Suprapubic skin (tissue), 4 donors: Measurements from ENCODE around the gene C12orf43. TPM values are rescaled to one million over a fixed set of nuclear protein-coding genes. Genes with fewer than 3 reads are reported as not detected.

Experiments used
- DNase-seq, 2 donors: peaks; one replicate each; pipeline ENCODE4 v3.0.0-alpha.2; 2019; ENCODE audit warnings: low spot score in 2 of 2
- H3K27ac ChIP-seq: fragments of 200-600 bp; sonication (generic); one replicate; pipeline ENCODE4 v1.5.1; 2019
- H3K27me3 ChIP-seq: fragments of 200-600 bp; sonication (generic); one replicate; pipeline ENCODE4 v1.5.1; 2019
- H3K36me3 ChIP-seq: fragments of 200-600 bp; sonication (generic); one replicate; pipeline ENCODE4 v1.5.1; 2019
- H3K4me1 ChIP-seq: fragments of 200-600 bp; sonication (generic); one replicate; pipeline ENCODE4 v1.5.1; 2019
- H3K4me3 ChIP-seq: fragments of 200-600 bp; sonication (generic); one replicate; pipeline ENCODE4 v1.5.1; 2019; ENCODE audit warnings: mild to moderate bottlenecking
- H3K9me3 ChIP-seq: fragments of 200-600 bp; sonication (generic); one replicate; pipeline ENCODE4 v1.5.1; 2019
- EP300 ChIP-seq: sonication (generic); formaldehyde crosslinking; IDR thresholded peaks from one replicate; pipeline ENCODE4 v1.6.1; 2017; ENCODE audit warnings: antibody characterized with exemption
- POLR2A ChIP-seq, 2 donors: fragments of 450-650 bp; IDR thresholded peaks; one replicate each; pipeline ENCODE4 v1.6.1; 2017; ENCODE audit warnings: antibody characterized with exemption in 2 of 2, mild to moderate bottlenecking in 2 of 2, moderate library complexity in 2 of 2
- POLR2AphosphoS5 ChIP-seq, 3 donors: sonication (generic); formaldehyde crosslinking; IDR thresholded peaks; one replicate each; pipeline ENCODE4 v1.6.1; 2017; ENCODE audit warnings: antibody characterized with exemption in 3 of 3
- WGBS: methylation state at CpG from one replicate; pipeline ENCODE4 v1.1.5; 2018; 5-methylcytosine and 5-hydroxymethylcytosine counted together
- total RNA-seq, 4 donors: library from RNA; depleted of rRNA; stranded (reverse); fragments of >200 nt; gene quantifications; one replicate each; pipeline ENCODE4 v1.1.0, GENCODE V29; 2016
- TF ChIP-seq, protein P1 (sequence below), 2 donors: fragments of 200-600 bp in 1 of 2; fragments of 450-650 bp in 1 of 2; sonication (generic) in 1 of 2; IDR thresholded peaks; one replicate each; pipeline ENCODE4 v1.5.1; 2016 to 2019; ENCODE audit warnings: antibody characterized with exemption in 2 of 2, mild to moderate bottlenecking in 1 of 2, moderate library complexity in 1 of 2

Gene C12orf43
- total RNA-seq, 4 donors from 2014 or later = 5.4 to 14.8 (median 7.1) TPM

DNA sequence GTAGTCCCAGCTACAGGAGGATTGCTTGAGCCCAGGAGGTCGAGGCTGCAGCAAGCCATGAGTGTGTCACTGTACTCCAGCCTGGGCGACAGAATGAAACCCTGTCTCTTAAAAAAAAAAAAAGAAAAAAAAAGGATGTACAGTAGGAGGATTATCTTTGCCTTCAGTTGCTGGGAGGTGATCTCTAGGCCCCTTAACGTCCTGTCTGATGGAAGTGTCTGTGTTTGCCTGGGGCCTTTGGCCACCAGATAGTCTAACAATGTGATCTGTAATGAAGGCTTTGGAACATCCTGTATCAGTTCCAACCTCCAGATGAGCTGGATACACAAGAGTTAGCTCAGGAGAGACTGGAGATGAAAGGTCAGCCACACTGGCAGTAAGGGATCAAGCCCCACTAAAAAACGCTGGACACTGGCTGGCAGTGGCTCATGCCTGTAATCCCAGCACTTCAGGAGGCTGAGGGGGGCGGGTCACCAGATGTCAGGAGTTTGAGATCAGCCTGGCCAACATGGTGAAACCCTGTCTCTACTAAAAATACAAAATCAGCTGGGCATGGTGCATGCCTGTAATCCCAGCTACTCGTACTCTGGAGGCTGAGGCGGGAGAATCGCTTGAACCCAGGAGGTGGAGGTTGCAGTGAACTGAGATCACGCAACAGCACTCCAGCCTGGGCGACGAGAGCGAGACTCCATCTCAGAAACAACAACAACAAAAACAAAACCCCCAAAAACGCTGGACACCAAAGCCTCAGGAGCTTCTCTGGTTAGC lies 57.0 kb downstream of the C12orf43 start:
- Histone ChIP-seq H3K36me3 (no peaks in the 10 kb centered on the region), H3K27me3 (no peaks in the 10 kb centered on the region), H3K9me3 (no peaks in the 10 kb centered on the region), H3K4me1 (peaks cover 23% of the 10 kb centered on the region), H3K27ac (no peak overlapping the region), H3K4me3 (no peak overlapping the region)
- TF ChIP-seq, protein P1, sequence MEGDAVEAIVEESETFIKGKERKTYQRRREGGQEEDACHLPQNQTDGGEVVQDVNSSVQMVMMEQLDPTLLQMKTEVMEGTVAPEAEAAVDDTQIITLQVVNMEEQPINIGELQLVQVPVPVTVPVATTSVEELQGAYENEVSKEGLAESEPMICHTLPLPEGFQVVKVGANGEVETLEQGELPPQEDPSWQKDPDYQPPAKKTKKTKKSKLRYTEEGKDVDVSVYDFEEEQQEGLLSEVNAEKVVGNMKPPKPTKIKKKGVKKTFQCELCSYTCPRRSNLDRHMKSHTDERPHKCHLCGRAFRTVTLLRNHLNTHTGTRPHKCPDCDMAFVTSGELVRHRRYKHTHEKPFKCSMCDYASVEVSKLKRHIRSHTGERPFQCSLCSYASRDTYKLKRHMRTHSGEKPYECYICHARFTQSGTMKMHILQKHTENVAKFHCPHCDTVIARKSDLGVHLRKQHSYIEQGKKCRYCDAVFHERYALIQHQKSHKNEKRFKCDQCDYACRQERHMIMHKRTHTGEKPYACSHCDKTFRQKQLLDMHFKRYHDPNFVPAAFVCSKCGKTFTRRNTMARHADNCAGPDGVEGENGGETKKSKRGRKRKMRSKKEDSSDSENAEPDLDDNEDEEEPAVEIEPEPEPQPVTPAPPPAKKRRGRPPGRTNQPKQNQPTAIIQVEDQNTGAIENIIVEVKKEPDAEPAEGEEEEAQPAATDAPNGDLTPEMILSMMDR (IDR thresholded peaks at IDR 0.05) = no peak
- TF ChIP-seq POLR2AphosphoS5 (IDR thresholded peaks at IDR 0.05) (no peak), POLR2A (IDR thresholded peaks at IDR 0.05) (no peak), EP300 (no peak)
- WGBS = 82% methylated on average over 13 of the region's 13 CpGs
- no peak for DNase-seq

DNA sequence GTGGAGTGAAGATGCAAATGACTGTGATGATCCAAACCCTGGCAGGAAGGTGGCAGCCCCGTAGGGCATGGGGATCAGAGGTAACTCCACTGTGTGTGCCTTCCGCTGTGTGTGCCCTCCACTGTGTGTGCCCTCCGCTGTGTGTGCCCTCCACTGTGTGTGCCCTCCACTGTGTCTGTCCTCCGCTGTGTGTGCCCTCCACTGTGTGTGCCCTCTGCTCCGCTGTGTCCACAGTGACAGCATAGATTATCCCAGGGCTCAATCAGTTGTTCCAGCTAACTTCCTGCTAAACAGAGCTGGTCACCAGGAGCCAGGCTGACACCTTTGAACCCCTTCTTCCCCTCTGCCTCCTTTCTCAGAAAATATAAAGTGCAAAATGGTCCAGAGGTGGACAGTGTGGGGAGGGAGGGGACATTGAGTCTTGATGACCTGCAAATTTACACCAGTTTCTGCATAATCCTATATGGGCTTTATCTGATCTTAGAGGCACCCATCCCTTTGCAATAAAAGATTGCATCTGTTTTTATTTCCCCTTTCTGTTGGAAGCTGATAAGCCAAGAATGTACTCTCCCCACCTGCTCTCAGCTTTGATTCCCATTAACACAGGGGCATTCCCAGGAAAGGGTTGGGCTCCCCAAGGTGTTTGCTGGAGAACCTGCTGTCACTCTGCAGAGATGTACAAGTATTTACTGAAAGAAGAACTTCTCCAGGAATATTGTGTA lies 59.5 kb downstream of the C12orf43 start:
- Histone ChIP-seq H3K4me1 (peaks cover 10% of the 10 kb centered on the region), H3K27me3 (no peaks in the 10 kb centered on the region), H3K27ac (no peak overlapping the region), H3K4me3 (no peak overlapping the region), H3K36me3 (no peaks in the 10 kb centered on the region), H3K9me3 (no peaks in the 10 kb centered on the region)
- TF ChIP-seq POLR2AphosphoS5 (IDR thresholded peaks at IDR 0.05) = no peak
- TF ChIP-seq, protein P1 (IDR thresholded peaks at IDR 0.05) = no peak
- TF ChIP-seq EP300 = no peak
- TF ChIP-seq POLR2A (IDR thresholded peaks at IDR 0.05) = no peak
- DNase-seq = no peak
- 90% methylated on average over 2 of the region's 5 CpGs for WGBS

DNA sequence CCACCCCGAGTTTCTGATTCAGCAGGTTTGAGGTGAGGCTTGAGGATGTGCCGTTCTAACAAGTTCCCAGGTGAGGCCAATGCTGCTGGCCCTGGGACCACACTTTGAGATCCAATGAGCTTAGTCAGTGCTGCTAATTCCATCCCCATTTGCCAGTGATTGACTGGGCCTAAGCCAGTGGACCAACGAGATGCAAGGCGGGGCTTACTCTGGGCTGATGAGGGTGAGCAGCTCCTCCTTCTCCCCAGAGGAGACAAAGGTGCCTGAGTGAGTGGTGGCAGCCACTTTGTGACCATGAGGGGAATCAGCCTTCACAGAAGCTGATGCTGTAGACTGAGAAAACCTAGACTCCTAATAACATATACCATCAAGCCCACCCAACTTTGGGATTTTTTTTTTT lies 61.1 kb downstream of the C12orf43 start:
- Histone ChIP-seq H3K27ac (no peak overlapping the region), H3K27me3 (no peaks in the 10 kb centered on the region), H3K4me1 (no peaks in the 10 kb centered on the region), H3K4me3 (no peak overlapping the region), H3K9me3 (no peaks in the 10 kb centered on the region), H3K36me3 (no peaks in the 10 kb centered on the region)
- DNase-seq = no peak
- TF ChIP-seq POLR2A (IDR thresholded peaks at IDR 0.05) = no peak
- TF ChIP-seq EP300 = no peak
- TF ChIP-seq, protein P1 (IDR thresholded peaks at IDR 0.05) = no peak
- 67% methylated on average over 3 of the region's 4 CpGs for WGBS

DNA sequence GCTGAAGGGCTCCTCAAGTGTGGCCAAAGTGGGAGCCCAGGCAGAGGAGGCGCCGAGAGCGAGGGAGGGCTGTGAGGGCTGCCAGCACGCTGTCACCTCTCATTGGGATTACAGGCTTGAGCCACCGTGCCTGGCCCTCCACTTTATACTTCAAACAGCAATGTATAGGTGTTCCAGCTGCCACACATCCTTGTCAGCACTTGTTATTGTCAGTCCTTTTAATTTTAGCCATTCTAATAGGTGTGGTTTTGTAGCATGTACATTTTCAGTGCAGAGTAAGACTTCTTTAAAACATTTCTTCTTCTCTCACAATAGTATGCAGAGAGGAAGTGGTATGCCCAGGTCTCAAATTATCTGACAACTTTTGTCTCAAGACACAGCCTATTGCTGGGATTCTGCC lies 65.5 kb downstream of the C12orf43 start:
- TF ChIP-seq, protein P1 (IDR thresholded peaks at IDR 0.05) = no peak
- TF ChIP-seq POLR2A (IDR thresholded peaks at IDR 0.05) (no peak), POLR2AphosphoS5 (IDR thresholded peaks at IDR 0.05) (no peak), EP300 (no peak)
- Histone ChIP-seq H3K27me3 (no peaks in the 10 kb centered on the region), H3K4me1 (no peaks in the 10 kb centered on the region), H3K4me3 (no peak overlapping the region), H3K36me3 (no peaks in the 10 kb centered on the region), H3K27ac (no peak overlapping the region), H3K9me3 (no peaks in the 10 kb centered on the region)
- DNase-seq = no peak
- WGBS = 100% methylated on average over 2 of the region's 5 CpGs

Other genes with a start within 250 kb of the C12orf43 start
- 10 to 100 TPM; 64.7 to 91.8 (median 70.6) TPM for gene SPPL3, start 112.1 kb downstream of the C12orf43 start, total RNA-seq
- under 1 TPM in 1 of 4 donors, not detected in 3; 0.57 TPM for gene HNF1A, start 37.9 kb downstream of the C12orf43 start, total RNA-seq
- gene OASL, start 22.8 kb upstream of the C12orf43 start, total RNA-seq = under 1 TPM in 3 of 4 donors, not detected in 1; 0.53 to 0.91 (median 0.64) TPM
- gene P2RX7, start 116.4 kb upstream of the C12orf43 start, total RNA-seq = 10 to 100 TPM; 14.0 to 65.7 (median 19.2) TPM
- gene P2RX4, start 193.6 kb upstream of the C12orf43 start, total RNA-seq = 10 to 100 TPM in 3 of 4 donors, 1 to 10 TPM in 1; 7.9 to 22.4 (median 15.4) TPM